Right atrium auricular region (tissue), 2 donors: ENCODE measurements around the gene APOA4. TPM values are rescaled to one million over a fixed set of nuclear protein-coding genes. Genes with fewer than 3 reads are reported as not detected.

Experiments used
- DNase-seq: peaks from one replicate; pipeline ENCODE4 v3.0.0-alpha.2; 2019; ENCODE audit warnings: low spot score
- H3K27ac ChIP-seq, 2 donors: fragments of 200-600 bp; sonication (generic); 1 replicate in 1 of 2; 2 replicates in 1 of 2; pipeline ENCODE4 v1.5.1; 2016 to 2019
- H3K27me3 ChIP-seq, 2 donors: fragments of 200-600 bp; sonication (generic); one replicate each; pipeline versions ENCODE4 v1.5.1 to v1.6.0; 2017 to 2019
- H3K36me3 ChIP-seq: fragments of 200-600 bp; sonication (generic); one replicate; pipeline ENCODE4 v1.5.1; 2016
- H3K4me1 ChIP-seq, 2 donors: fragments of 200-600 bp; sonication (generic); one replicate each; pipeline versions ENCODE4 v1.5.1 to v1.6.0; 2017 to 2019
- H3K4me3 ChIP-seq, 2 donors: fragments of 200-600 bp; sonication (generic); 1 replicate in 1 of 2; 2 replicates in 1 of 2; pipeline ENCODE4 v1.5.1; 2017 to 2019; ENCODE audit warnings: mild to moderate bottlenecking in 1 of 2, moderate library complexity in 1 of 2
- H3K9me3 ChIP-seq, 2 donors: fragments of 200-600 bp; sonication (generic); one replicate each; pipeline ENCODE4 v1.5.1; 2019
- CTCF ChIP-seq, 2 donors: fragments of 200-600 bp; sonication (generic); IDR thresholded peaks; one replicate each; pipeline ENCODE4 v1.5.1; 2019; ENCODE audit warnings: antibody characterized with exemption in 2 of 2
- total RNA-seq, 2 donors: library from RNA; depleted of rRNA; stranded (reverse); fragments of >200 nt; gene quantifications; one replicate each; pipeline ENCODE4 v1.1.0, GENCODE V29; 2016

APOA4 gene
- total RNA-seq, 2 donors from 2014 or later = not detected

GRCh38 chr11:116840746-116841296 is 17.7 kb upstream of the APOA4 start:
- Histone ChIP-seq H3K4me1 (peaks cover 0 to 25% of the 10 kb centered on the region in 2 donors), H3K36me3 (peaks cover 18% of the 10 kb centered on the region), H3K27ac (no peak overlapping the region), H3K4me3 (no peak overlapping the region), H3K27me3 (no peaks in the 10 kb centered on the region), H3K9me3 (no peaks in the 10 kb centered on the region)
- no peak for DNase-seq
- no peak for TF ChIP-seq CTCF (IDR thresholded peaks at IDR 0.05)

- DNase-seq = no peak
- H3K4me3 ChIP-seq = no peak overlapping the region
- peaks cover 14% of the 10 kb centered on the region for H3K36me3 ChIP-seq
- TF ChIP-seq CTCF (IDR thresholded peaks at IDR 0.05) = peak in 1 of 2 donors; percentile 40
- no peak overlapping the region for H3K27ac ChIP-seq
- no peaks in the 10 kb centered on the region for H3K27me3 ChIP-seq
- peaks cover 0 to 30% of the 10 kb centered on the region in 2 donors for H3K4me1 ChIP-seq
- H3K9me3 ChIP-seq = no peaks in the 10 kb centered on the region
These were observed 17.2 kb upstream of the APOA4 start for GRCh38 chr11:116840224-116840745.

- DNase-seq = no peak
- no peak for TF ChIP-seq CTCF (IDR thresholded peaks at IDR 0.05)
These were observed 15.4 kb upstream of the APOA4 start for GRCh38 chr11:116838321-116839084.

GRCh38 chr11:116837231-116838091 is 14.4 kb upstream of the APOA4 start, which contains the start of gene APOA1:
TSS of gene APOA1 (minus strand) at chr11:116837622. CDS start at chr11:116837387, 235 bp downstream.
- no peaks in the 10 kb centered on the region for H3K9me3 ChIP-seq
- TF ChIP-seq CTCF (IDR thresholded peaks at IDR 0.05) = no peak
- peak within 1 kb of the TSS; percentile 73 to 76 for H3K27ac ChIP-seq
- no peak for DNase-seq
- no peaks in the 10 kb centered on the region for H3K27me3 ChIP-seq
- no peak within 1 kb of the TSS for H3K4me3 ChIP-seq
- H3K36me3 ChIP-seq = no peaks in the 10 kb centered on the region
- H3K4me1 ChIP-seq = peaks cover 0 to 38% of the 10 kb centered on the region in 2 donors

More at GRCh38 chr11:116838321-116839084, 15.4 kb upstream of the APOA4 start:
- Histone ChIP-seq H3K9me3 (no peaks in the 10 kb centered on the region), H3K27me3 (no peaks in the 10 kb centered on the region), H3K4me1 (peaks cover 0 to 38% of the 10 kb centered on the region in 2 donors), H3K27ac (no peak overlapping the region), H3K4me3 (no peak overlapping the region), H3K36me3 (peaks cover 6% of the 10 kb centered on the region)

GRCh38 chr11:116836632-116836991 is 13.5 kb upstream of the APOA4 start:
- Histone ChIP-seq H3K4me3 (no peak overlapping the region), H3K36me3 (no peaks in the 10 kb centered on the region), H3K9me3 (no peaks in the 10 kb centered on the region), H3K27ac (peak overlapping the region; percentile 73 to 76), H3K27me3 (no peaks in the 10 kb centered on the region), H3K4me1 (peaks cover 0 to 38% of the 10 kb centered on the region in 2 donors)
- DNase-seq = no peak
- no peak for TF ChIP-seq CTCF (IDR thresholded peaks at IDR 0.05)
